Measurements from ENCODE around the gene KICS2.

DNA sequence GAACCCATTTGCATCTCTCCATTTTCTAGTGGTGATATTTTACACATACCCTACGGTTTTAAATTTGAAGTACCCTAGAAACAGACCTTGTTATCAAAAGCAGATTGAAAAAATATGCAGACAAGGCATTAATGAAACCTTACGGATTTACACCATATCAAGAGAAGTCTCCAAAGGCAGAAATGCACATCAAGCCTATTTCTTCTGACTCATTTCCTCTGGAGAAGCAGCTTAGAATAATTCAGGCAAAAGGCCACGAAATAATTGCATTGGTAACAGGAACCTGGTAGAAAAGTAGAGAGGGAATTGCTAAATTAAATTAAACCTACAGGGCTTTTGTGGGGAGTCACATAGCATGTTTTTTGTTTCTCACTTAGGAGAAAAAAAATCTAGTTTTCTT, 34.7 kb downstream of the KICS2 start:
- TF ChIP-seq EZH2 (IDR thresholded peaks at IDR 0.05; ENCODE audit: borderline replicate concordance) = no peak
- TF ChIP-seq, protein P1, sequence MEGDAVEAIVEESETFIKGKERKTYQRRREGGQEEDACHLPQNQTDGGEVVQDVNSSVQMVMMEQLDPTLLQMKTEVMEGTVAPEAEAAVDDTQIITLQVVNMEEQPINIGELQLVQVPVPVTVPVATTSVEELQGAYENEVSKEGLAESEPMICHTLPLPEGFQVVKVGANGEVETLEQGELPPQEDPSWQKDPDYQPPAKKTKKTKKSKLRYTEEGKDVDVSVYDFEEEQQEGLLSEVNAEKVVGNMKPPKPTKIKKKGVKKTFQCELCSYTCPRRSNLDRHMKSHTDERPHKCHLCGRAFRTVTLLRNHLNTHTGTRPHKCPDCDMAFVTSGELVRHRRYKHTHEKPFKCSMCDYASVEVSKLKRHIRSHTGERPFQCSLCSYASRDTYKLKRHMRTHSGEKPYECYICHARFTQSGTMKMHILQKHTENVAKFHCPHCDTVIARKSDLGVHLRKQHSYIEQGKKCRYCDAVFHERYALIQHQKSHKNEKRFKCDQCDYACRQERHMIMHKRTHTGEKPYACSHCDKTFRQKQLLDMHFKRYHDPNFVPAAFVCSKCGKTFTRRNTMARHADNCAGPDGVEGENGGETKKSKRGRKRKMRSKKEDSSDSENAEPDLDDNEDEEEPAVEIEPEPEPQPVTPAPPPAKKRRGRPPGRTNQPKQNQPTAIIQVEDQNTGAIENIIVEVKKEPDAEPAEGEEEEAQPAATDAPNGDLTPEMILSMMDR (IDR thresholded peaks at IDR 0.05; ENCODE audit: poor library complexity) = no peak
